ENCODE measurements around the gene MRPL52.

DNA sequence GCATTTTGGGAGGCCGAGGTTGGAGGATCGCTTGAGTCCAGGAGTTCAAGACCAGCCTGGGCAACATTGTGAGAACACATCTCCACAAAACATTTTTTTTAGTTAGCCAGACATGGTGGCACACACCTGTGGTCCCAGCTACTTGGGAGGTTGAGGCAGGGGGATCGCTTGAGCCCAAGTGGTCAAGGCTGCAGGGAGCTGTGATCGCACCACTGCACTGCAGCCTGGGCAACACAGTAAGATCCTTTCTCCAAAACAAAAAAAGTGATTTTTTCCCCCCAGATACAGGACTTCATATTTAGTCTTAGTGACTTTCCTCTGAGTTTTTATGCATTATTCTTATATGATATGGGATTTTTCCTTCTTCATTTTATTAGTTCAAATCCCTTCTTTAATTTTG lies 43.0 kb upstream of the MRPL52 start:
- TF ChIP-seq, protein P1, sequence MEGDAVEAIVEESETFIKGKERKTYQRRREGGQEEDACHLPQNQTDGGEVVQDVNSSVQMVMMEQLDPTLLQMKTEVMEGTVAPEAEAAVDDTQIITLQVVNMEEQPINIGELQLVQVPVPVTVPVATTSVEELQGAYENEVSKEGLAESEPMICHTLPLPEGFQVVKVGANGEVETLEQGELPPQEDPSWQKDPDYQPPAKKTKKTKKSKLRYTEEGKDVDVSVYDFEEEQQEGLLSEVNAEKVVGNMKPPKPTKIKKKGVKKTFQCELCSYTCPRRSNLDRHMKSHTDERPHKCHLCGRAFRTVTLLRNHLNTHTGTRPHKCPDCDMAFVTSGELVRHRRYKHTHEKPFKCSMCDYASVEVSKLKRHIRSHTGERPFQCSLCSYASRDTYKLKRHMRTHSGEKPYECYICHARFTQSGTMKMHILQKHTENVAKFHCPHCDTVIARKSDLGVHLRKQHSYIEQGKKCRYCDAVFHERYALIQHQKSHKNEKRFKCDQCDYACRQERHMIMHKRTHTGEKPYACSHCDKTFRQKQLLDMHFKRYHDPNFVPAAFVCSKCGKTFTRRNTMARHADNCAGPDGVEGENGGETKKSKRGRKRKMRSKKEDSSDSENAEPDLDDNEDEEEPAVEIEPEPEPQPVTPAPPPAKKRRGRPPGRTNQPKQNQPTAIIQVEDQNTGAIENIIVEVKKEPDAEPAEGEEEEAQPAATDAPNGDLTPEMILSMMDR (IDR thresholded peaks at IDR 0.05): no peak
- no peak for TF ChIP-seq EZH2phosphoT487 (IDR thresholded peaks at IDR 0.05)
- TF ChIP-seq EZH2 (IDR thresholded peaks at IDR 0.05): no peak
